GM06990 (cell line): ENCODE measurements around the gene CA12.

ENCODE experiments used
- DNase-seq: peaks from one replicate; pipeline ENCODE4 v3.0.0-alpha.2; 2011; ENCODE audit not compliant: insufficient read length; ENCODE audit errors: extremely low read depth
- H3K27me3 ChIP-seq: replicated peaks from 2 replicates; pipeline ENCODE4 v1.6.0; 2011; ENCODE audit warnings: low read length; ENCODE audit not compliant: control insufficient read depth, insufficient read depth
- H3K36me3 ChIP-seq: 2 replicates; pipeline ENCODE4 v1.5.1; 2011; ENCODE audit warnings: low read length; ENCODE audit not compliant: control insufficient read depth, insufficient read depth
- H3K4me3 ChIP-seq: replicated peaks from 2 replicates; pipeline ENCODE4 v1.5.1; 2011; ENCODE audit warnings: low read depth, mild to moderate bottlenecking, control low read depth, low read length
- TF ChIP-seq, protein P1 (sequence below): IDR thresholded peaks from 2 replicates; pipeline ENCODE4 v1.5.1; 2011; ENCODE audit warnings: low read length, control low read depth, mild to moderate bottlenecking, inconsistent platforms; ENCODE audit not compliant: insufficient read depth, poor library complexity, severe bottlenecking

Gene CA12

DNA sequence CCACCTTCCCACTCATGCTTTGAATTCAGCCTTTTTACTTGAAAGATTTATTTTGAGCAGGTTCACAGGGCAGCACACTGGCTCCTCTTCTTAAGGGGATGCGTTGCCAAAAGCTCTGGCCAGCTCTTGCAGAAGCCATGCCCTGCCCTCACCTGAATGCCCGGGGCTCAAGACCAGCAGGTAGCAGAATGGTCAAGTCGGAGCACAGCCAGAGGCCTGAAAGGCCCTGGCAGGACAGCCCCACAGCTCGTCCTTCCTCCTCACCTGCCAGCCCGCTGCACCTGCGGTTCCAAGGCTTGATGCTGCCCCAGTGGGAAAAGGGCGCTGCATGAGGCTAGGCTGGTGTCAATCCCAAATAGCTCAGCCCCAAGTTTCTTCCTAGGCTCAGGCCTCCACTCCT, 13.1 kb downstream of the CA12 start:
- Histone ChIP-seq H3K27me3 (no peaks in the 10 kb centered on the region), H3K4me3 (no peak overlapping the region), H3K36me3 (no peaks in the 10 kb centered on the region)
- TF ChIP-seq, protein P1, sequence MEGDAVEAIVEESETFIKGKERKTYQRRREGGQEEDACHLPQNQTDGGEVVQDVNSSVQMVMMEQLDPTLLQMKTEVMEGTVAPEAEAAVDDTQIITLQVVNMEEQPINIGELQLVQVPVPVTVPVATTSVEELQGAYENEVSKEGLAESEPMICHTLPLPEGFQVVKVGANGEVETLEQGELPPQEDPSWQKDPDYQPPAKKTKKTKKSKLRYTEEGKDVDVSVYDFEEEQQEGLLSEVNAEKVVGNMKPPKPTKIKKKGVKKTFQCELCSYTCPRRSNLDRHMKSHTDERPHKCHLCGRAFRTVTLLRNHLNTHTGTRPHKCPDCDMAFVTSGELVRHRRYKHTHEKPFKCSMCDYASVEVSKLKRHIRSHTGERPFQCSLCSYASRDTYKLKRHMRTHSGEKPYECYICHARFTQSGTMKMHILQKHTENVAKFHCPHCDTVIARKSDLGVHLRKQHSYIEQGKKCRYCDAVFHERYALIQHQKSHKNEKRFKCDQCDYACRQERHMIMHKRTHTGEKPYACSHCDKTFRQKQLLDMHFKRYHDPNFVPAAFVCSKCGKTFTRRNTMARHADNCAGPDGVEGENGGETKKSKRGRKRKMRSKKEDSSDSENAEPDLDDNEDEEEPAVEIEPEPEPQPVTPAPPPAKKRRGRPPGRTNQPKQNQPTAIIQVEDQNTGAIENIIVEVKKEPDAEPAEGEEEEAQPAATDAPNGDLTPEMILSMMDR = no peak
- no peak for DNase-seq

DNA sequence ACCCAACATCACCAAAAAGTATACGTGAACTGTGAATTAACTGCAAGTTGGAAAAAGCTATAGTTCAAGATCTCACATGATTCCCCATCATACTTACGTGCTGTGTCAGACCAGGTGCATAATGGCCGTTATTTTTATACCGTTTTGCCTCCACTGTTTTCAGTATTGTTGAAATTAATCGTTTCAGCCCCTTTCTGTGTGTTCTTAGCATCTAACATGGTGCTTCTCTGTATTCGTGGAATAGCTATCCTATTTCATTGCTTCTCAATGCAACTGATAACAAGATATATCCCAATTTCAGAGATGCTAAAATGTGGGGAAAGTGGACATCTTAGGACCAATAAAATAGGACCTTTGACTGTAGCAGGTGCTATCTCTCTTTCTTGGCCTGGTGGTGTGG, 13.7 kb downstream of the CA12 start:
- H3K27me3 ChIP-seq = no peaks in the 10 kb centered on the region
- H3K4me3 ChIP-seq = no peak overlapping the region
- H3K36me3 ChIP-seq = no peaks in the 10 kb centered on the region
- no peak for DNase-seq
- TF ChIP-seq, protein P1 = no peak

DNA sequence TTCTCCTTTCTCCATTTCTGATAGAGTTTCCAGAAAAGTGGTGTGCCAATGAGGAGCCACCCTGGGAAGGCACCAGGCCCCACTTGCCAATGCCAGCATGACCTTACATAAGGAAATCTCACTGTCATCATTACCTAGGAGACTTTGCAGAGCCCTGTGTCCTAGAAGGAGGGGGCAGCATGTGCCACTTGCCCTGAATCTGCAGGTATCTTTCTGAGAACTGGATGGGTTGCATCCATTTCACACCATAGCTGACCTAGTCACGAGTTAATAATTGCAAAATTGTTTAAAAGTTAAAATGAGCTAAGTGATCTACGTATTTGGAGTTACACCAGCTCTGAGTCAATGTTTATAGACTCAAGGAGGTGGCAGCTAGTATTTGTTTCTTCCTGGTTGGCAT, 14.3 kb downstream of the CA12 start:
- TF ChIP-seq, protein P1 = no peak
- DNase-seq = no peak
- H3K36me3 ChIP-seq = no peaks in the 10 kb centered on the region
- no peaks in the 10 kb centered on the region for H3K27me3 ChIP-seq
- no peak overlapping the region for H3K4me3 ChIP-seq

DNA sequence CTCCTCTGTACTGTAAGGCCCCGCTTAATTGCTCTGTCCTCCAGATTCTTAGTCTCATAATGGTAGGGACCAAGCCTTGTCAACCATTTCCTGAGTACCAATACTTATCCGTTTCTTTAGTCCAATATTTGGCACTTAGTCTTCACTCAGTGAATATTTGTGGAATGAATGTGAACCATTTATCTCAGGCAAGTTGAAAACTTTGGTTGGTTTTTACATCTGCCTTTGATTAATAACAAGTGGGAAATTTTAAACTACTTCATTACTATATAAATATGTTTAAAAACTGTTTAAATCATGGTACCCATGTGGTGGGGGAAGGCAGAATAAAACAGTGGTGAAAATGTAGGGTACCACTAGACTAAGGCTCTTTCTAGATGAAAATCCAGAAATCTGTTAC, 15.2 kb downstream of the CA12 start:
- no peaks in the 10 kb centered on the region for H3K27me3 ChIP-seq
- TF ChIP-seq, protein P1 = no peak
- H3K4me3 ChIP-seq = no peak overlapping the region
- DNase-seq = no peak
- H3K36me3 ChIP-seq = no peaks in the 10 kb centered on the region

DNA sequence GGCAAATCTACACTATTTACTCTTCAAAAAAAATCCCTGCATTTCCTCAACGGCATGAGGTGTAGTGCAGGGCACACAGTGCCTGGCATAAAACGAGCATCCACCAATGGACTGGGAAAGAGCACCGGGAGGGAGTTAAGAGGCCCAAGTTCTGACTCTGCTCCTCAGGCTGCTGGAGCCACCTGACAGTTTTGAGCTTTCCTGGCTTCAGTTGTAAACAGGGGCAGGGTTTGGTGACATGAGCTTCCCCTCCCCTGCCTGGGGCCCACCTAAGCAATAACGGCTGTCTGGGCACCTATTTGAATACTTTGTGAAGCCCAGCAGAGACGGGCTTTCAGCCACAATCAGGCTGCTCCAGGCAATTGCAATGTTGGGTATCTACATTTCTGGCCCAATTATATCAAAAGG, 16.4 kb downstream of the CA12 start:
- Histone ChIP-seq H3K27me3 (peaks cover 3% of the 10 kb centered on the region), H3K36me3 (no peaks in the 10 kb centered on the region), H3K4me3 (no peak overlapping the region)
- TF ChIP-seq, protein P1 = no peak
- DNase-seq = no peak
